Measurements from ENCODE around the gene SLC37A1. TPM values are rescaled to one million over a fixed set of nuclear protein-coding genes. Genes with fewer than 3 reads are reported as not detected.

SLC37A1 gene
- total and polyA plus RNA-seq, 2 donors from 2014 or later, result 3.4 to 21.8 TPM

- no peaks in the 10 kb centered on the region for H3K27me3 ChIP-seq (ENCODE audit: control insufficient read depth, insufficient read depth, low read length)
- no peak overlapping the region for H3K4me3 ChIP-seq (ENCODE audit: low read length in 3 of 3)
- no peak overlapping the region for H3K9ac ChIP-seq (ENCODE audit: low read length in 3 of 3)
- TF ChIP-seq, protein P1, sequence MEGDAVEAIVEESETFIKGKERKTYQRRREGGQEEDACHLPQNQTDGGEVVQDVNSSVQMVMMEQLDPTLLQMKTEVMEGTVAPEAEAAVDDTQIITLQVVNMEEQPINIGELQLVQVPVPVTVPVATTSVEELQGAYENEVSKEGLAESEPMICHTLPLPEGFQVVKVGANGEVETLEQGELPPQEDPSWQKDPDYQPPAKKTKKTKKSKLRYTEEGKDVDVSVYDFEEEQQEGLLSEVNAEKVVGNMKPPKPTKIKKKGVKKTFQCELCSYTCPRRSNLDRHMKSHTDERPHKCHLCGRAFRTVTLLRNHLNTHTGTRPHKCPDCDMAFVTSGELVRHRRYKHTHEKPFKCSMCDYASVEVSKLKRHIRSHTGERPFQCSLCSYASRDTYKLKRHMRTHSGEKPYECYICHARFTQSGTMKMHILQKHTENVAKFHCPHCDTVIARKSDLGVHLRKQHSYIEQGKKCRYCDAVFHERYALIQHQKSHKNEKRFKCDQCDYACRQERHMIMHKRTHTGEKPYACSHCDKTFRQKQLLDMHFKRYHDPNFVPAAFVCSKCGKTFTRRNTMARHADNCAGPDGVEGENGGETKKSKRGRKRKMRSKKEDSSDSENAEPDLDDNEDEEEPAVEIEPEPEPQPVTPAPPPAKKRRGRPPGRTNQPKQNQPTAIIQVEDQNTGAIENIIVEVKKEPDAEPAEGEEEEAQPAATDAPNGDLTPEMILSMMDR (IDR thresholded peaks at IDR 0.05; ENCODE audit: borderline replicate concordance, extremely low read depth, insufficient read depth), result no peak
- FAIRE-seq, result no peak
- intact Hi-C loops (cut with DNase I), result no loop called here
- H3K36me3 ChIP-seq (ENCODE audit: control insufficient read depth in 2 of 3, insufficient read depth in 3 of 3, low read length in 3 of 3), result peaks cover 0 to 4% (median 3%) of the 10 kb centered on the region in 3 donors
- peaks cover 0 to 3% (median 2%) of the 10 kb centered on the region in 3 donors for H3K4me1 ChIP-seq (ENCODE audit: control insufficient read depth in 2 of 3, insufficient read depth in 2 of 3, low read depth in 1 of 3, low read length in 3 of 3)
- no peak overlapping the region for H3K27ac ChIP-seq (ENCODE audit: low read depth in 2 of 2, low read length in 2 of 2)
- no peaks in the 10 kb centered on the region for H3K9me3 ChIP-seq (ENCODE audit: control insufficient read depth in 2 of 3, insufficient read depth in 1 of 3, low read length in 3 of 3)
- DNase-seq, result peak in 2 of 5 donors; percentile 45 to 55
Measured at GRCh38 chr21:42574234-42575027, 60.8 kb downstream of the SLC37A1 start.

DNA sequence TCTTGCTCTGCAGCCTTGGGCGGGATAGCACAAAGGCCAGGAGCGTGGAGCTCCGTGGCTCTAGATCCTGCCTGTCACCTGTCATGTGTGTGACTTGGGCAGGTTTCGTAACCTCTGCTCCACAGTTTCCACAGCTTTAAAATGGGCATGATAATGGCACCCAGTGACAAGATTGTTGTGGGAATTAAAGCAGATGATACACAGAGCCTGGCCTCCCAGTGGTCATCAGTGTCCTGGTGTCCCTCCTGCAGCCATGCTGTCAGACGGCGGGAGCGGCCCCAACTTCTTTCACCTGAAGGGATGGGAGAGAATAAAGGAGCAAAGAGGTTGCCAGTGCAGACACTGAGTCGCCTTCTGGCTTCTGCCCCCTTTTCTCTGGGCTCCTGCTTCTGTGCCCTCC lies 61.5 kb downstream of the SLC37A1 start:
- FAIRE-seq (no peak), DNase-seq (peak in 1 of 5 donors; percentile 47)
- intact Hi-C loops (cut with DNase I), result no loop called here

GRCh38 chr21:42576639-42577038 lies 63.0 kb downstream of the SLC37A1 start:
- Histone ChIP-seq H3K9ac (ENCODE audit: low read length in 3 of 3) (no peak overlapping the region), H3K9me3 (ENCODE audit: control insufficient read depth in 2 of 3, insufficient read depth in 1 of 3, low read length in 3 of 3) (no peaks in the 10 kb centered on the region), H3K4me1 (ENCODE audit: control insufficient read depth in 2 of 3, insufficient read depth in 2 of 3, low read depth in 1 of 3, low read length in 3 of 3) (no peaks in the 10 kb centered on the region), H3K36me3 (ENCODE audit: control insufficient read depth in 2 of 3, insufficient read depth in 3 of 3, low read length in 3 of 3) (peaks cover 0 to 4% (median 3%) of the 10 kb centered on the region in 3 donors), H3K27me3 (ENCODE audit: control insufficient read depth, insufficient read depth, low read length) (no peaks in the 10 kb centered on the region), H3K27ac (ENCODE audit: low read depth in 2 of 2, low read length in 2 of 2) (no peak overlapping the region), H3K4me3 (ENCODE audit: low read length in 3 of 3) (no peak overlapping the region)
- DNase-seq (no peak), FAIRE-seq (no peak)
- TF ChIP-seq, protein P1 (IDR thresholded peaks at IDR 0.05; ENCODE audit: borderline replicate concordance, extremely low read depth, insufficient read depth), result no peak
- intact Hi-C loops (cut with DNase I), result no loop called here

More for the DNA sequence above, 61.5 kb downstream of the SLC37A1 start:
- Histone ChIP-seq H3K9me3 (ENCODE audit: control insufficient read depth in 2 of 3, insufficient read depth in 1 of 3, low read length in 3 of 3) (no peaks in the 10 kb centered on the region), H3K27me3 (ENCODE audit: control insufficient read depth, insufficient read depth, low read length) (no peaks in the 10 kb centered on the region), H3K9ac (ENCODE audit: low read length in 3 of 3) (no peak overlapping the region), H3K4me1 (ENCODE audit: control insufficient read depth in 2 of 3, insufficient read depth in 2 of 3, low read depth in 1 of 3, low read length in 3 of 3) (peaks cover 0 to 3% (median 2%) of the 10 kb centered on the region in 3 donors), H3K4me3 (ENCODE audit: low read length in 3 of 3) (no peak overlapping the region), H3K27ac (ENCODE audit: low read depth in 2 of 2, low read length in 2 of 2) (no peak overlapping the region), H3K36me3 (ENCODE audit: control insufficient read depth in 2 of 3, insufficient read depth in 3 of 3, low read length in 3 of 3) (peaks cover 0 to 4% (median 3%) of the 10 kb centered on the region in 3 donors)
- TF ChIP-seq, protein P1 (IDR thresholded peaks at IDR 0.05; ENCODE audit: borderline replicate concordance, extremely low read depth, insufficient read depth), result no peak

All from kidney (tissue), 14 donors.